Lower leg skin (tissue), 4 donors: ENCODE measurements around the gene ABHD2. TPM values are rescaled to one million over a fixed set of nuclear protein-coding genes. Genes with fewer than 3 reads are reported as not detected.

Experiments
- DNase-seq, 2 donors: peaks; one replicate each; pipeline ENCODE4 v3.0.0-alpha.2; 2019; ENCODE audit warnings: low spot score in 2 of 2
- H3K4me3 ChIP-seq: fragments of 200-600 bp; sonication (generic); 2 replicates; pipeline ENCODE4 v1.5.1; 2017; ENCODE audit warnings: mild to moderate bottlenecking, low read depth; ENCODE audit not compliant: poor library complexity, severe bottlenecking
- CTCF ChIP-seq, 3 donors: fragments of 450-650 bp; IDR thresholded peaks; one replicate each; pipeline ENCODE4 v1.5.1; 2016; ENCODE audit warnings: antibody characterized with exemption in 3 of 3, mild to moderate bottlenecking in 3 of 3, moderate library complexity in 2 of 3
- POLR2A ChIP-seq, 2 donors: fragments of 450-650 bp; IDR thresholded peaks; one replicate each; pipeline ENCODE4 v1.6.1; 2016 to 2017; ENCODE audit warnings: antibody characterized with exemption in 2 of 2, mild to moderate bottlenecking in 1 of 2, moderate library complexity in 1 of 2
- WGBS, 2 donors: methylation state at CpG; one replicate each; pipeline ENCODE4 v1.1.5; 2018; 5-methylcytosine and 5-hydroxymethylcytosine counted together
- intact Hi-C: fragments of 100-400 bp; cut with DNase I; formaldehyde crosslinking; loops from one replicate; pipeline ENCODE4 v1.15.0; 2023; ENCODE audit warnings: low total_unique reads
- total RNA-seq, 4 donors: library from RNA; depleted of rRNA; stranded (reverse); fragments of >200 nt; gene quantifications; one replicate each; pipeline ENCODE4 v1.1.0, GENCODE V29; 2016

The ABHD2 gene
- total RNA-seq, 4 donors from 2014 or later, result 21.5 to 57.3 (median 38.5) TPM

- no peak for TF ChIP-seq CTCF (IDR thresholded peaks at IDR 0.05)
- no peak for TF ChIP-seq POLR2A (IDR thresholded peaks at IDR 0.05)
- 92 to 97% methylated on average over 7 of the region's 7 CpGs for WGBS, 2 donors
- no peak for DNase-seq
- H3K4me3 ChIP-seq, result no peak overlapping the region
- intact Hi-C loops, result no loop called here
Measured at GRCh38 chr15:89093509-89093908, 5.3 kb downstream of the ABHD2 start.

DNA sequence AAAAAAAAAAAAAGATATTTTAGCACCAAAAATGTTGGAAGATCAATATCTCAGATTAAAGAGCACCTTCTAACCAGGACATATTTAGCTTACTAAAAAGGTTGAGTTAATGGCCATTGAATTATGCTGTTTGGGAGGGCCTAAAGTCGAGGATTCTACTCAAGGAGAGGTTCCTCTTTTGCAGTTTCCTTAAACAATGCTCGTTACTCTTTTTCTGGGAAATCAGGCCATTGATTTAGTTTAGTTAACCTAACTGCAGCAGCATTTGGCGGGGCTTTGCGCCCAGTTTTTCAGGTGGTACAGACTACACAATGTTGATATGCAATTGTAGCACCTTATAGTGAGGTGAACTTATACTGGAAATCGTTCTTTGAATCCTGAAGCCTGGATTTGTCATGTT, 6.8 kb downstream of the ABHD2 start:
- 88 to 90% methylated on average over 5 of the region's 5 CpGs for WGBS, 2 donors
- intact Hi-C loops, result no loop called here
- H3K4me3 ChIP-seq, result no peak overlapping the region
- TF ChIP-seq CTCF (IDR thresholded peaks at IDR 0.05) (no peak), POLR2A (IDR thresholded peaks at IDR 0.05) (no peak)
- no peak for DNase-seq

DNA sequence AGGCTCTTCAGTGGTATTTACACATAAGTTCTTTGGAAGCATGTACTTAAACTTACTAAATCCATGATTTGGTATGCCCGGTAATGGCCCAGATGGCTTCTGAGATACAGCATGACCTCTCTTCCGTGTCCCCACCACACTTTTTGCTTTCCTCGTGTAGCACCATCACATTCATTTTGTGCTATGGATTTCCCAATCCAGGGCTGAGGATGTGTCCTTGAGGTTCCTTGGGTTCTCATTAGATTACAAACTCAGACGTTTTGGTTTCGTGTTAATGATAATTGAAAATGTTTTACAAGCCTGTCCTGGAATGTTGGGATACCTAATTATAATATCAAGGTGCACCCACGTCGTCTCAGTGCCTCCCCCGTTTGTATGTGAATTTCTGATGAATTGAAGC, 7.3 kb downstream of the ABHD2 start:
- no peak for TF ChIP-seq CTCF (IDR thresholded peaks at IDR 0.05)
- no peak for TF ChIP-seq POLR2A (IDR thresholded peaks at IDR 0.05)
- H3K4me3 ChIP-seq, result no peak overlapping the region
- 81 to 86% methylated on average over 8 of the region's 8 CpGs for WGBS, 2 donors
- intact Hi-C loops, result no loop called here
- DNase-seq, result no peak

GRCh38 chr15:89096664-89097063, 8.4 kb downstream of the ABHD2 start:
- H3K4me3 ChIP-seq, result no peak overlapping the region
- DNase-seq, result no peak
- TF ChIP-seq CTCF (IDR thresholded peaks at IDR 0.05) (no peak), POLR2A (IDR thresholded peaks at IDR 0.05) (no peak)
- intact Hi-C loops, result no loop called here
- 62 to 66% methylated on average over 5 of the region's 5 CpGs for WGBS, 2 donors

- H3K4me3 ChIP-seq, result no peak overlapping the region
- TF ChIP-seq POLR2A (IDR thresholded peaks at IDR 0.05), result no peak
- TF ChIP-seq CTCF (IDR thresholded peaks at IDR 0.05), result no peak
- DNase-seq, result no peak
- WGBS, 2 donors, result 91 to 100% methylated on average over 1 of the region's 1 CpG
- intact Hi-C loops, result no loop called here
Measured at GRCh38 chr15:89097313-89097712, 9.1 kb downstream of the ABHD2 start.

- intact Hi-C loops, result no loop called here
- 54 to 62% methylated on average over 1 of the region's 1 CpG for WGBS, 2 donors
- no peak overlapping the region for H3K4me3 ChIP-seq
- DNase-seq, result no peak
- TF ChIP-seq POLR2A (IDR thresholded peaks at IDR 0.05) (no peak), CTCF (IDR thresholded peaks at IDR 0.05) (no peak)
Measured at GRCh38 chr15:89098281-89098680, 10.0 kb downstream of the ABHD2 start.
